COLO829 (cell line): ENCODE results near the gene LUC7L2.
"Not testable (repeated sequence)": the region's sequence is repeated elsewhere in the genome, so short reads cannot be mapped to it uniquely, and the experiment has no call there.

Source experiments
- DNase-seq: peaks from one replicate; pipeline ENCODE4 v3.0.0; 2012; ENCODE audit warnings: low spot score

The LUC7L2 gene

GRCh38 chr7:139355320-139355719, 4.4 kb upstream of the LUC7L2 start:
- no peak for DNase-seq

GRCh38 chr7:139357729-139358506, 1.8 kb upstream of the LUC7L2 start:
- DNase-seq: not testable (repeated sequence)

- DNase-seq: no peak
Measured at GRCh38 chr7:139358541-139359365, 941 bp upstream of the LUC7L2 start.

- DNase-seq: peak; percentile 98
Measured at GRCh38 chr7:139360210-139360947, 685 bp downstream of the LUC7L2 start.

- DNase-seq: no peak
Measured at GRCh38 chr7:139360948-139361307, 1.2 kb downstream of the LUC7L2 start.

- DNase-seq: no peak
Measured at GRCh38 chr7:139361523-139361922, 1.8 kb downstream of the LUC7L2 start.

- peak; percentile 47 for DNase-seq
Measured at GRCh38 chr7:139362302-139362701, 2.6 kb downstream of the LUC7L2 start.

- peak; percentile 54 for DNase-seq
Measured at GRCh38 chr7:139362981-139363380, 3.3 kb downstream of the LUC7L2 start.

- DNase-seq: no peak
Measured at GRCh38 chr7:139365336-139365735, 5.6 kb downstream of the LUC7L2 start.

- no peak for DNase-seq
Measured at GRCh38 chr7:139366400-139366799, 6.7 kb downstream of the LUC7L2 start.

- no peak for DNase-seq
Measured at GRCh38 chr7:139367438-139368155, 7.9 kb downstream of the LUC7L2 start.

- DNase-seq: no peak
Measured at GRCh38 chr7:139370301-139370942, 10.7 kb downstream of the LUC7L2 start.

- DNase-seq: no peak
Measured at GRCh38 chr7:139370943-139371313, 11.2 kb downstream of the LUC7L2 start.

- no peak for DNase-seq
Measured at GRCh38 chr7:139374246-139374645, 14.6 kb downstream of the LUC7L2 start.

- no peak for DNase-seq
Measured at GRCh38 chr7:139382439-139382838, 22.7 kb downstream of the LUC7L2 start.

GRCh38 chr7:139384611-139385010, 24.9 kb downstream of the LUC7L2 start:
- no peak for DNase-seq

- no peak for DNase-seq
Measured at GRCh38 chr7:139387594-139387993, 27.9 kb downstream of the LUC7L2 start.

- DNase-seq: no peak
Measured at GRCh38 chr7:139389091-139389490, 29.4 kb downstream of the LUC7L2 start.

- no peak for DNase-seq
Measured at GRCh38 chr7:139389774-139390173, 30.1 kb downstream of the LUC7L2 start.

GRCh38 chr7:139393621-139394211, 34.0 kb downstream of the LUC7L2 start:
- DNase-seq: no peak

GRCh38 chr7:139394540-139394939, 34.8 kb downstream of the LUC7L2 start:
- DNase-seq: no peak
